Left hindlimb (tissue), 1 donor: Measurements from ENCODE around the gene S100B.
A peak's percentile ranks its signal among the peaks of the same experiment; 100 is the strongest.
"Not testable (repeated sequence)": the region's sequence is repeated elsewhere in the genome, so short reads cannot be mapped to it uniquely, and the experiment has no call there.

ENCODE experiments used
- DNase-seq: peaks from one replicate; pipeline ENCODE4 v3.0.0-alpha.2; 2018

The S100B gene

GRCh38 chr21:46598581-46599572 lies 6.0 kb downstream of the S100B start:
- peak; percentile 60 for DNase-seq

- no peak for DNase-seq
Observed at GRCh38 chr21:46597896-46598343, 7.0 kb downstream of the S100B start.

GRCh38 chr21:46597031-46597430 lies 7.9 kb downstream of the S100B start:
- DNase-seq, result no peak

GRCh38 chr21:46596201-46596600 lies 8.7 kb downstream of the S100B start:
- no peak for DNase-seq

GRCh38 chr21:46594276-46594675 lies 10.6 kb downstream of the S100B start:
- DNase-seq, result no peak

- DNase-seq, result no peak
Observed at GRCh38 chr21:46585191-46585953, 19.5 kb downstream of the S100B start.

GRCh38 chr21:46581780-46582307 lies 23.0 kb downstream of the S100B start:
- DNase-seq, result no peak

- not testable (repeated sequence) for DNase-seq
Observed at GRCh38 chr21:46579394-46579793, 25.5 kb downstream of the S100B start.

- DNase-seq, result not testable (repeated sequence)
Observed at GRCh38 chr21:46577786-46578185, 27.1 kb downstream of the S100B start.

GRCh38 chr21:46572850-46573249 lies 32.0 kb downstream of the S100B start:
- DNase-seq, result no peak

GRCh38 chr21:46570631-46571030 lies 34.3 kb downstream of the S100B start:
- DNase-seq, result no peak

- no peak for DNase-seq
Observed at GRCh38 chr21:46570119-46570518, 34.8 kb downstream of the S100B start.

- DNase-seq, result no peak
Observed at GRCh38 chr21:46569081-46569480, 35.8 kb downstream of the S100B start.

- no peak for DNase-seq
Observed at GRCh38 chr21:46568562-46568961, 36.3 kb downstream of the S100B start.

- DNase-seq, result no peak
Observed at GRCh38 chr21:46567348-46567747, 37.5 kb downstream of the S100B start.

- DNase-seq, result no peak
Observed at GRCh38 chr21:46564391-46564790, 40.5 kb downstream of the S100B start.

- DNase-seq, result no peak
Observed at GRCh38 chr21:46562964-46563607, 41.8 kb downstream of the S100B start.

- DNase-seq, result no peak
Observed at GRCh38 chr21:46562472-46562871, 42.4 kb downstream of the S100B start.

- no peak for DNase-seq
Observed at GRCh38 chr21:46561445-46562090, 43.3 kb downstream of the S100B start.

- no peak for DNase-seq
Observed at GRCh38 chr21:46560568-46561444, 44.1 kb downstream of the S100B start.

- DNase-seq, result no peak
Observed at GRCh38 chr21:46559291-46559983, 45.4 kb downstream of the S100B start.
